Right lobe of liver (tissue), 6 donors: Measurements from ENCODE around the gene CCM2L. TPM values are rescaled to one million over a fixed set of nuclear protein-coding genes. Genes with fewer than 3 reads are reported as not detected.

Experiments used
- ATAC-seq, 4 donors: fragments of 200-7000 bp; cut with Tn5 transposase; one replicate each; pipeline ENCODE4 v1.9.1; 2020; ENCODE audit warnings: mild to moderate bottlenecking in 4 of 4, moderate library complexity in 4 of 4
- DNase-seq, 3 donors: peaks; one replicate each; pipeline ENCODE4 v3.0.0-alpha.2; 2020
- H3K27ac ChIP-seq, 3 donors: fragments of 200-600 bp; one replicate each; pipeline ENCODE4 v1.8.0; 2022
- H3K27me3 ChIP-seq, 2 donors: fragments of 200-600 bp; one replicate each; pipeline ENCODE4 v1.8.0; 2022
- H3K36me3 ChIP-seq, 4 donors: fragments of 200-600 bp; sonication (generic) in 1 of 4; one replicate each; pipeline versions ENCODE4 v1.5.1 to v1.8.0; 2017 to 2022; ENCODE audit warnings: control low read depth in 1 of 4
- H3K4me1 ChIP-seq, 4 donors: fragments of 200-600 bp; sonication (generic) in 1 of 4; one replicate each; pipeline versions ENCODE4 v1.5.1 to v1.8.0; 2017 to 2022; ENCODE audit warnings: control low read depth in 1 of 4
- H3K4me3 ChIP-seq, 3 donors: fragments of 200-600 bp; one replicate each; pipeline ENCODE4 v1.8.0; 2022
- H3K9me3 ChIP-seq, 4 donors: fragments of 200-600 bp; sonication (generic) in 1 of 4; one replicate each; pipeline versions ENCODE4 v1.5.1 to v1.8.0; 2017 to 2022; ENCODE audit warnings: control low read depth in 1 of 4
- POLR2A ChIP-seq: fragments of 450-650 bp; IDR thresholded peaks from one replicate; pipeline ENCODE4 v1.6.1; 2017; ENCODE audit warnings: antibody characterized with exemption, mild to moderate bottlenecking
- WGBS: methylation state at CpG from one replicate; pipeline ENCODE4 v1.1.6; 2018; ENCODE audit warnings: low coverage, low lambda C conversion rate; ENCODE audit not compliant: insufficient coverage; ENCODE audit errors: missing lambda C conversion rate; 5-methylcytosine and 5-hydroxymethylcytosine counted together
- intact Hi-C, 2 donors: fragments of 100-400 bp; cut with DNase I; formaldehyde crosslinking; loops; one replicate each; pipeline versions ENCODE4 v1.11.2 to v1.14.1; 2022
- total RNA-seq, 6 experiments: library from RNA; depleted of rRNA in 2 of 6; stranded (reverse); fragments of >200 nt in 2 of 6; fragmentation: NEBNext Ultra II Directional in 3 of 6; extraction: Animal tissue kit (Norgen Biotek cat#: 25700) in 3 of 6; gene quantifications; one replicate each; pipeline versions ENCODE4 v1.1.0 to v1.2.4, GENCODE V29; 2016 to 2023
- TF ChIP-seq, protein P1 (sequence below), 4 donors: fragments of 200-600 bp in 3 of 4; fragments of 450-650 bp in 1 of 4; IDR thresholded peaks; one replicate each; pipeline versions ENCODE4 v1.5.1 to v1.8.0; 2016 to 2022; ENCODE audit warnings: antibody characterized with exemption in 4 of 4, mild to moderate bottlenecking in 2 of 4
- donor health status: DM: no; HTN: yes; CAD: no.
- donor health status: DM: no; HTN: no; CAD: no.
- donor health status: DM: no; HTN: no; CAD: no.
- donor health status: DM: no; HTN: yes; CAD: no.
- donor health status: DM: no; HTN: yes; CAD: no.

CCM2L gene
- total RNA-seq, 6 experiments from 2014 or later = 0.61 to 1.7 (median 0.89) TPM

GRCh38 chr20:32051720-32052089, 41.5 kb downstream of the CCM2L start:
- Histone ChIP-seq H3K4me3 (peak overlapping the region in 2 of 3 donors; percentile 31 to 42), H3K36me3 (no peaks in the 10 kb centered on the region), H3K9me3 (no peaks in the 10 kb centered on the region), H3K27me3 (peaks cover 0 to 12% of the 10 kb centered on the region in 2 donors), H3K27ac (peak overlapping the region in 2 of 3 donors; percentile 18 to 45), H3K4me1 (no peaks in the 10 kb centered on the region)
- ATAC-seq (no peak), DNase-seq (peak in 1 of 3 donors; percentile 45)
- TF ChIP-seq POLR2A = no peak
- TF ChIP-seq, protein P1, sequence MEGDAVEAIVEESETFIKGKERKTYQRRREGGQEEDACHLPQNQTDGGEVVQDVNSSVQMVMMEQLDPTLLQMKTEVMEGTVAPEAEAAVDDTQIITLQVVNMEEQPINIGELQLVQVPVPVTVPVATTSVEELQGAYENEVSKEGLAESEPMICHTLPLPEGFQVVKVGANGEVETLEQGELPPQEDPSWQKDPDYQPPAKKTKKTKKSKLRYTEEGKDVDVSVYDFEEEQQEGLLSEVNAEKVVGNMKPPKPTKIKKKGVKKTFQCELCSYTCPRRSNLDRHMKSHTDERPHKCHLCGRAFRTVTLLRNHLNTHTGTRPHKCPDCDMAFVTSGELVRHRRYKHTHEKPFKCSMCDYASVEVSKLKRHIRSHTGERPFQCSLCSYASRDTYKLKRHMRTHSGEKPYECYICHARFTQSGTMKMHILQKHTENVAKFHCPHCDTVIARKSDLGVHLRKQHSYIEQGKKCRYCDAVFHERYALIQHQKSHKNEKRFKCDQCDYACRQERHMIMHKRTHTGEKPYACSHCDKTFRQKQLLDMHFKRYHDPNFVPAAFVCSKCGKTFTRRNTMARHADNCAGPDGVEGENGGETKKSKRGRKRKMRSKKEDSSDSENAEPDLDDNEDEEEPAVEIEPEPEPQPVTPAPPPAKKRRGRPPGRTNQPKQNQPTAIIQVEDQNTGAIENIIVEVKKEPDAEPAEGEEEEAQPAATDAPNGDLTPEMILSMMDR (IDR thresholded peaks at IDR 0.05) = no peak
- WGBS = 14% methylated on average over 14 of the region's 14 CpGs
- intact Hi-C loops = no loop called here

DNA sequence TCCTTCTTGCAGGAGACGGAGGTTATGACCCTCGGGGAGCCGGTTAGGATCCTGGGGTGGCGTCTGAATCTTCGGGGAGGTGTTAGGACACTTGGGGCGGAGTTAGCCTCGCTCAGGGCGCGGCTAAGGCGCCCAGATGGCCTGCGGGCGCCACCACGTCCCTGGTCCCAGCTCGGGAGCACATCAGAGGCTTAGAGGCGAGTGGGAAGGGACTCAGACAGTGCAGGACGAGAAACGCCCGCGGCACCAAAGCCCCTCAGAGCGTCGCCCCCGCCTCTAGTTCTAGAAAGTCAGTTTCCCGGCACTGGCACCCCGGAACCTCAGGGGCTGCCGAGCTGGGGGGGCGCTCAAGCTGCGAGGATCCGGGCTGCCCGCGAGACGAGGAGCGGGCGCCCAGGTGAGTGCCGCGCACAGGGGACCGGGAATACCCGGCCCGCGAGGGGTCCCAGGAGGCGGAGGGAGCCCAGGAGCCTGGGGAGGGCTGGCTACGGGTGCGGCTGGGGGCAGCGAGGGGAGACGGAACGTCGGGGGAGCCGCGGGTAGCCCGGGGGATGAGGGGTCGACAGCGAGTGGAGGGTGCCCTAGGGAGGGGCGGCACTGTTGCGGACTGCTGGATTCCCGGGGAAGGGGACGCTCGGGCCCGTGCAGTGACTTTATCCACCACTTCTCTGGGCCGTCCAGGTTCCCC, 42.0 kb downstream of the CCM2L start, which contains the start of gene HCK:
HCK (plus strand) TSS at position 153 of the 688 bp plus-strand sequence.
- DNase-seq (peak; percentile 52 to 79 (median 56)), ATAC-seq (peak; percentile 64 to 77 (median 72))
- H3K27me3 ChIP-seq = peaks cover 0 to 12% of the 10 kb centered on the region in 2 donors
- WGBS = 1% methylated on average over 18 of the region's 58 CpGs
- no peaks in the 10 kb centered on the region for H3K9me3 ChIP-seq
- H3K27ac ChIP-seq = peak within 1 kb of the TSS in 2 of 3 donors; percentile 45 to 51
- intact Hi-C loops = no loop called here
- no peaks in the 10 kb centered on the region for H3K4me1 ChIP-seq
- no peaks in the 10 kb centered on the region for H3K36me3 ChIP-seq
- TF ChIP-seq, protein P1 (IDR thresholded peaks at IDR 0.05) = no peak
- TF ChIP-seq POLR2A = peak; percentile 40
- peak within 1 kb of the TSS; percentile 21 to 42 (median 31) for H3K4me3 ChIP-seq

- peak; percentile 71 to 84 (median 80) for DNase-seq
- Histone ChIP-seq H3K9me3 (no peaks in the 10 kb centered on the region), H3K27me3 (peaks cover 0 to 12% of the 10 kb centered on the region in 2 donors), H3K4me1 (no peaks in the 10 kb centered on the region), H3K4me3 (peak overlapping the region in 1 of 3 donors; percentile 42), H3K36me3 (no peaks in the 10 kb centered on the region), H3K27ac (peak overlapping the region in 2 of 3 donors; percentile 41 to 51)
- intact Hi-C loops = no loop called here
- WGBS = 27% methylated on average over 9 of the region's 22 CpGs
- TF ChIP-seq, protein P1 (IDR thresholded peaks at IDR 0.05) = no peak
- TF ChIP-seq POLR2A = no peak
- ATAC-seq = peak; percentile 64 to 70 (median 68)
Observed at GRCh38 chr20:32052778-32053362, 42.6 kb downstream of the CCM2L start.

DNA sequence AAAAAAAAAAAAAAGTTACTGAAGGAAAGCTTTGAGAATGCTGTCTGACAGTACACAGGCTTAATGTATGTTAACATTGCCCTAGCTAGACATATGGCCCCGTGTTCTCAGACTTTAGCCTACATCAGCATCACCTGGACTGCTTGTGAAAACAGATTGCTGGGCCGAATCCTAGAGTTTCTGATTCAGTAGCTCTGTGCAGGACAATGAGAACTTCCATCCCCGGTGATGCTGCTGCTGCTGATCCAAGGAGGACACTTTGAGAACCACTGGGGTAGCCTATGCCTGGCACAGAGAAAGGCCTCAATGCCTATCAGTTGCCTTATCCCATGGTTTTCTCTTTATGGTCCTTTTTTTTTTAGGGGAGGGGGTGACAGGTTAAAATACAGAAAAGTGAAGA, 43.4 kb downstream of the CCM2L start:
- WGBS = 71% methylated on average over 3 of the region's 3 CpGs
- peak overlapping the region in 1 of 3 donors; percentile 42 for H3K4me3 ChIP-seq

More for the DNA sequence above, 43.4 kb downstream of the CCM2L start:
- DNase-seq (no peak), ATAC-seq (no peak)
- TF ChIP-seq, protein P1 (IDR thresholded peaks at IDR 0.05) = no peak
- TF ChIP-seq POLR2A = no peak
- H3K27ac ChIP-seq = no peak overlapping the region
- H3K4me1 ChIP-seq = no peaks in the 10 kb centered on the region
- H3K9me3 ChIP-seq = no peaks in the 10 kb centered on the region
- peaks cover 0 to 12% of the 10 kb centered on the region in 2 donors for H3K27me3 ChIP-seq
- intact Hi-C loops = no loop called here
- H3K36me3 ChIP-seq = no peaks in the 10 kb centered on the region
